ENCODE measurements around the gene HMX1.

The HMX1 gene

DNA sequence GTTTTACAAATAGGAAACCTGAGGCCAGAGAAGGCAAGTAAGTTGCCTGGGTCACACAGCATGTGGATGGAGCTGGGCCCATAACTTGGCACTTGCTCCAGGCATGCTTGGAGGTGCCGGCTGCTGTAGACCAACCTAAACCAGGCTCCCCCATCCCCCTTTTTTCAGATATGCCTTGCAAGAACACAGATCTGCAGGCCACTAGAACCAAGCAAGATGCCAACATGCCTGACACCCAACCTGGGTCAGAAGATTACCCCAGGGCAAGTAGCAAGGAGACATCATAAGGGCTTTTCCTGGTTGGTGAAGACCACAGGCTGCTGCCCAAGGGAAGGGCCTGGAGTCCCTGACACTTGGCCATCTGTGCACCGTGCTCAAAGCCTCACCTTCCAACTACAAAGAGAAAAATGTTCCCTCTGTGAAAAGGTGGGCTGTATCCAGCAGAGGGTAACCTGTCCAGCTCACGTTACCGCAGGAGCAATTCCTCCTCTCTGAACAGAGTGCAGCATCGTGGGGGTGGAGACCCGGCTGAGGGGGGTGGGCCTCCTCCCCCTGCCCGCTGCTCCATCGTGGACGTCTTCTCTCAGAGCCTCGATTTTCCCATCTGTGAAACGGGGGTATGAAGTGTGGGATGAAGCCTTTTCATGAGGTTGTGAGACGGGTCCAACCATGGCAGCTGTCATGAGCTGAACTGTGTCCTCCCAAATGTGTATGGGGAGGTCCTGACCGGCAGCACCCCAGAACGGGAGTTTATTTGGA lies 23.0 kb downstream of the HMX1 start:
- H3K27ac ChIP-seq: no peak overlapping the region
- no peak for TF ChIP-seq ZFX (IDR thresholded peaks at IDR 0.05; ENCODE audit: borderline replicate concordance)
- TF ChIP-seq, protein P1, sequence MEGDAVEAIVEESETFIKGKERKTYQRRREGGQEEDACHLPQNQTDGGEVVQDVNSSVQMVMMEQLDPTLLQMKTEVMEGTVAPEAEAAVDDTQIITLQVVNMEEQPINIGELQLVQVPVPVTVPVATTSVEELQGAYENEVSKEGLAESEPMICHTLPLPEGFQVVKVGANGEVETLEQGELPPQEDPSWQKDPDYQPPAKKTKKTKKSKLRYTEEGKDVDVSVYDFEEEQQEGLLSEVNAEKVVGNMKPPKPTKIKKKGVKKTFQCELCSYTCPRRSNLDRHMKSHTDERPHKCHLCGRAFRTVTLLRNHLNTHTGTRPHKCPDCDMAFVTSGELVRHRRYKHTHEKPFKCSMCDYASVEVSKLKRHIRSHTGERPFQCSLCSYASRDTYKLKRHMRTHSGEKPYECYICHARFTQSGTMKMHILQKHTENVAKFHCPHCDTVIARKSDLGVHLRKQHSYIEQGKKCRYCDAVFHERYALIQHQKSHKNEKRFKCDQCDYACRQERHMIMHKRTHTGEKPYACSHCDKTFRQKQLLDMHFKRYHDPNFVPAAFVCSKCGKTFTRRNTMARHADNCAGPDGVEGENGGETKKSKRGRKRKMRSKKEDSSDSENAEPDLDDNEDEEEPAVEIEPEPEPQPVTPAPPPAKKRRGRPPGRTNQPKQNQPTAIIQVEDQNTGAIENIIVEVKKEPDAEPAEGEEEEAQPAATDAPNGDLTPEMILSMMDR (IDR thresholded peaks at IDR 0.05): no peak

DNA sequence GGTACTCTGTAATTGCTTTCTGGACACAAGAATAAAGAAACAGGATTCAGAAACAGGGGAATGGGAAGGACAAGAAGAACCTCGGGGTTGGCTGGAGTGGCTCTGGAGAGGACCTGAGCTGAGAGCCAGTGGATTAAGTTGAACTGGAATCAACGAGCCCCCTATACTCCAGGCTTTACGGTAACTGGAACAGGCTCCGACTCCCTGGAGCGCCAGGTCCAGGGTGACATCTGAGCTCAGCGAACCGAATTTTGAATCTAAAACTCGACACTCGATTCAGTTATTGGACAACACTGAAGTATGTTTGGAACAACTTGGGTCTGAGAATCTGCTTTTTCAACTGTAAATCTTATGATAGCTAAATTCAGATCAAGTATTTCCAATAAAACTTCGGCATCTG lies 23.9 kb downstream of the HMX1 start:
- TF ChIP-seq ZFX (IDR thresholded peaks at IDR 0.05; ENCODE audit: borderline replicate concordance): no peak
- TF ChIP-seq, protein P1 (IDR thresholded peaks at IDR 0.05): no peak
- no peak overlapping the region for H3K27ac ChIP-seq

DNA sequence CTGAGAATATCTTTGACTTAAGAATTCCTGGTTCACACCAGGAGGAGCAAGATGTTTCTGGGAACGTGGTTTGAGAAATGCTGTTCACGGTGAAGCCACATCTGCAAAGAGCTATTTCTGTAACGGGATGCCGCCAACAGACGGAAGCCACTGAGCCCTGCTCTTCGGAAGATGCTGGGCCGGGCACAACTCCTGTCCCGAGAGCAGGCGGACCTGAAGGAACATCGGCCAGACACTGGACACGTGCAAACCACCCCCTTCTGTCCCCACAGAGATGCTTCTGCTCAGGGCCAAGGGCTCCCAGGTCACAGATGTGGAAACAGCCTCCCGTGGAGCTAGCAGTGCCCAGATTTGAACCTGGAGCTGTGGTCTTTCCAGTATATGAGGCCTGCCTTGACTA lies 24.3 kb downstream of the HMX1 start:
- TF ChIP-seq, protein P1 (IDR thresholded peaks at IDR 0.05): no peak
- no peak for TF ChIP-seq ZFX (IDR thresholded peaks at IDR 0.05; ENCODE audit: borderline replicate concordance)
- H3K27ac ChIP-seq: no peak overlapping the region

DNA sequence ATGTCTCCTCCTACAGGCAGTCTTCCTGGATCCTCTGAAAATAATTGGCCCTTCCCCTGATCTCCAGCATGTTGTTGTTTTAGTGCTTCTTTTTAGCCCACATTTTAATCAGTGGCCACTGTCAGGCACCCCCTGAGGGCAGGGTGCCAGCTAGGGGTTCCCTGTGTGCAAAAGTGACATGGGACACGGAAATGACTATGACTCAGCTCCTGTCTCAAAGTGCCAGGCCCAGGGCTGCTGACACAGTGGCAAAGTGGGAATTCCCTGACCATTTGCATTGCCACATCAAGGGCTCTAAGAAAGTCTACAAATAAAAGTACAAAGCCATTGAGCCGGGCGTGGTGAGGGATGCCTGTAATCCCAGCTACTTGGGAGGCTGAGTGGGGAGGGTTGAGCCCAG lies 24.8 kb downstream of the HMX1 start:
- TF ChIP-seq ZFX (IDR thresholded peaks at IDR 0.05; ENCODE audit: borderline replicate concordance): no peak
- TF ChIP-seq, protein P1 (IDR thresholded peaks at IDR 0.05): no peak
- no peak overlapping the region for H3K27ac ChIP-seq

DNA sequence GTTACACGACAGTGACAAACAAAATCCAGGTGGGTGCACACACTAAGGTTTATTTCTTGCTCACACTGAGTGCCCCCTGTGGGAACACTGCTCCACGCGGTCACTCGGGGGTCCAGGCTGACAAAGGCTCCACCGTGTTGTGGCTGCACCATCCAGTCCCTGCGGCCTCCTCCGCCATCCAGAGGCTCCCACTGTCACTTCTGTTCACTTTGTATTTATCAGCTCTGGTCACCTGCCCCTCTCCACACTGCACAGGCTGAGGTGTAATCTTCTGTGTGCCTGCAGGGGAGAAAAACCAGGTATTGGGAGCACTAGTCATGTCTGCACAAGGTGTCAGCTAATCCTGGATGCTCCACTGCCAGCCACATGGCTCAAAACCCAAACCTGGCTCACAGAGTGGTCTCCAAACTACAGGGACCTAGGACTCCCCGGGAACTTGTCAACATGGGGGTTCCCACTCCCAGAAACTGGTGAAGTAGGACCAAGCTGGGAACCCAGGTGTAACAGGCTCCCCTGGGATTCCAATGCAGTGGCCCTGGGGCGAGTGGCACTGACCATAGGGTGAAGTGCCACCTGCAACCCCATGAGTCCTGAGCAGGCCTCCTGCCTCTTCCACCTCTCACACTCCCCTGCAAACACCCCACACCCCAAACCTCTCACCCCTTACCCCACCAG lies 25.5 kb downstream of the HMX1 start:
- no peak overlapping the region for H3K27ac ChIP-seq
- no peak for TF ChIP-seq ZFX (IDR thresholded peaks at IDR 0.05; ENCODE audit: borderline replicate concordance)

DNA sequence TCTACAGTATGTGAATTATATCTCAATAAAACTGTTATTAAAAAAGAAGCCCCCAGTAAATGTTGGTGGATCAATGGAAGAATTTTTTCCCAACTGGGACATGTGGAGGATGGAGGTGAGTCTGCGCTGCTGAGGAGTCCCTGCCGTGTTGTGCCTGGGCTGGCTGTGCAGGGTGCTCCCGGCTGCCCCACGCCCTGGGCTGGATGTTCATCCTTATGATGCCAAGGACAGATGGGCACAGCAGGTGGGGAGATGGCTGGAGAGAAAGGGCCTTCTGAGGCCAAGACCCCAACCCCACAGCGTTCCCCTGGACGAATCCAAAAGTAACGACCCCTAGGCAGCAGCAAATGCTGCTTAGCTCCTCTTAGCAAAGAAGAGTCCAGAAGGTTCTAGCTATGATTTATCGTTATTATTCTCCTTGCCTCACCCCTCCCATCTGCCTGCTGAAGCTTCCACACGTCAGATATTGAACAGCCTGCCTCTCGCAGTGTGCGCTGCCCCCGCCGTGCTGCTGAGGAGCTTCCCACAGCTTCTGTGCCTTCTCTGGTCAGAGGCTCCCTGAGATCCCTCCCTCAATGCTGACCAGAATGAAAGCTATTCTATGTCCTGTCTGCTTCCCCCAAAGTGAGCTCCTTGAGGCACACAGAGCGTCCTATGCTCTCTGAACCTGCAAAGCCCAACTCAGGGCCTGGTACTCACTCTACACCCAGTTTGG lies 26.5 kb downstream of the HMX1 start:
- H3K27ac ChIP-seq: no peak overlapping the region
- no peak for TF ChIP-seq ZFX (IDR thresholded peaks at IDR 0.05; ENCODE audit: borderline replicate concordance)
- TF ChIP-seq, protein P1 (IDR thresholded peaks at IDR 0.05): no peak

DNA sequence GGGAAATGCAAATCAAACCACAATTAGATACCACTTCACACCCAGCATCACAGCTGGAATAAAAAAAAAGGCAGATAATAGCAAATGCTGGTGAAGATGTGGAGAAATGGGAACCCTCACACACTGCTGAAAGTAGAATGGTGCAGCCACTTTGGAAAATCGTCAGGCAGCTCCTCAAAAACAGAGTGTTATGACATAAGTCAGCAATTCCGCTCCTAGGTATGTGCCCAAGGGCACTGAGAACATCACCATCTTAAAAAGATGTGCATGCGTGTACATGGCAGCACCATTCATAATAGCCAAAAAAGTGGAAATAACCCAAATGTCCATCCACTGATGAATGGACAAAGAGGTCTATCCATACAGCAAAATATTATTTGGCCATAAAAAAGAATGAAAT lies 28.0 kb downstream of the HMX1 start:
- H3K27ac ChIP-seq: no peak overlapping the region
- no peak for TF ChIP-seq ZFX (IDR thresholded peaks at IDR 0.05; ENCODE audit: borderline replicate concordance)
- TF ChIP-seq, protein P1 (IDR thresholded peaks at IDR 0.05): no peak

Measured in 22Rv1 (cell line).